AG04449 (cell line): ENCODE measurements around the gene C16orf74.

Source experiments
- CTCF ChIA-PET: fragments of 350-600 bp; formaldehyde crosslinking; extraction: SDS; loops from one replicate; lab custom pipeline; 2021; ENCODE audit warnings: antibody characterized with exemption; lab: Yijun Ruan, JAX
- POLR2A ChIA-PET: fragments of 400-600, 350-600 bp; formaldehyde crosslinking; extraction: SDS; loops from one replicate; lab custom pipeline; 2020; ENCODE audit warnings: antibody characterized with exemption, inconsistent platforms; lab: Yijun Ruan, JAX
- DNase-seq: peaks from one replicate; pipeline ENCODE4 v3.0.0-alpha.2; 2010; ENCODE audit warnings: low read depth, low spot score
- H3K4me3 ChIP-seq: 2 replicates; pipeline ENCODE4 v1.5.1; 2011; ENCODE audit warnings: low read depth, mild to moderate bottlenecking, control low read depth, low read length
- CTCF ChIP-seq: IDR thresholded peaks from one replicate; pipeline ENCODE4 v1.5.1; 2011; ENCODE audit warnings: mild to moderate bottlenecking, moderate library complexity, low read length, control low read depth, inconsistent platforms; ENCODE audit not compliant: insufficient read depth; ENCODE audit errors: missing control alignments

C16orf74 gene

GRCh38 chr16:85662482-85662812, 88.4 kb downstream of the C16orf74 start:
- ChIA-PET CTCF (interaction anchor here (9.2 to 9.4 kb wide), 2 partner anchors 15 to 55 kb away, joined by 85 to 145 read pairs; no protein-coding TSS in a partner anchor), POLR2A (no interaction called here)
- DNase-seq = no peak
- no peak for TF ChIP-seq CTCF
- no peak overlapping the region for H3K4me3 ChIP-seq

DNA sequence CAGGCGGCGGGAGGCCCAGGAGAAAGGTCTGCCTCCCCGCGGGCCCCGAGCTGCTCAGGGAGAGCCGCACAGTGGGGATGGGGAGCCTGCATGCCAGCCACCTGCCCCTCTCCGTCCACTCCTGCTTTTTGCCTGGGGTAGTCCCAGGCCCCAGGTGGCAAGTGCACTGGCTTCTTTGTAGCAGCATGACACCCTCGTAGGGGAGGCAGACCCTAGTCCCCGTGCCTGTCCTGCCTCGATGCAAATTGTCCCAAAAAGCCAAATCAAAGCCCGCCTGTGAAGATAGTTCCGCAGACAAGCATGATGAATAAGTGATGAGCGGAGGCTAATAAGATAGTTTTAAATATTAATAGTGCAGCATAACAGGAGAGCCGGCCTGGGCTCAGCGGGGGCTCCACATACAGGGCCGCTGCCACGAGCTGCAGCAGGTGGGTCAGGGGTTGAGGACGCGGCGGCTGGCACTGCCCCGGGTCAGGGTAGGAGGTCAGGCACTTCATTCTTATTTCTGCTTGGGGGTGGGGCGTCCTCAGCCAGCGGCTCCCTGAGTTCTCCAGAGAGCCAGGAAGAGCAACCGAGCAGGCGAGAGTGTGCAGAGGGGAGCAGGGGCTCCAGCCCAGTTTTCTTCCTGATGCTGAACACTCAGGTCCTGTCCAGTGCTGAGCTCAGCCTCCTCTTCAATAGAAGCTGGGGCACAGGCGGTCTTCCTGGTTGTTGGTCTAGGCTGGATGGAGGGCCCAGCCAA, 89.0 kb downstream of the C16orf74 start:
- CTCF ChIA-PET = interaction anchor here (1.2 to 9.4 kb wide), 5 partner anchors 15 to 408 kb away, joined by 3 to 145 read pairs (median 5); no protein-coding TSS in a partner anchor
- DNase-seq = no peak
- no peak overlapping the region for H3K4me3 ChIP-seq
- POLR2A ChIA-PET = no interaction called here
- TF ChIP-seq CTCF = no peak

DNA sequence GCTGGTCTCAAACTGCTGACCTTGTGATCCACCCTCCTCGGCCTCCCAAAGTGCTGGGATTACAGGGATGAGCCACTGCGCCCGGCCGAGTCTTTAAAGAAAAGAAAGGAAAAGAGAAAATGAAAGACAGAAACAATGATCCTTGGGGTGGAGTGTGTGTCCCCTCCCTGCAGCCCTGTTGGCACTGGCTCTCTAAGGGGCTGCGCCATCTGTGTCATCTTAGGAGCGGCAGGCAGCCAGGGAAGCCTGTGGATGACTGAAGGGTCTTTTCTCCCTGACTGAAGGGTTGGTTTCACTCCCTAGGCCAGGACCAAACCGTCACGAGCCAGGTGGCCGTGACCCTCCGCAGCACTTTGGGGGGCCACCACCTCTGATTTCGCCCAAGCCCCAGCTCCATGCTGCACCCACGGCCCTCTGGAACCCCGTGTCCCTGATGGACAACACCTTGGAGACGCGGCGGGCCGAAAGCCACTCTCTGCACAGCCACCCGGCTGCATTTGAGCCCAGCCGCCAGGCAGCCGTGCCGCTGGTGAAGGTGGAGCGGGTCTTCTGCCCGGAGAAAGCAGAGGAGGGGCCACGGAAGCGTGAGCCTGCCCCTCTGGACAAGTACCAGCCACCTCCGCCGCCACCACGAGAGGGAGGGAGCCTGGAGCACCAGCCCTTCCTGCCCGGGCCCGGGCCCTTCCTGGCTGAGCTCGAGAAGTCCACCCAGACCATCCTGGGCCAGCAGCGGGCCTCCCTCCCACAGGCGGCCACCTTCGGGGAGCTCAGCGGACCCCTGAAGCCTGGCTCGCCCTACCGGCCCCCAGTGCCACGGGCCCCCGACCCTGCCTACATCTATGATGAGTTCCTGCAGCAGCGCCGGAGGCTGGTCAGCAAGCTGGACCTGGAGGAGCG, 89.8 kb downstream of the C16orf74 start:
- no peak for DNase-seq
- no peak for TF ChIP-seq CTCF
- ChIA-PET CTCF (interaction anchor here (1.1 to 9.4 kb wide), 10 partner anchors 7 to 407 kb away, joined by 3 to 145 read pairs (median 6); no protein-coding TSS in a partner anchor), POLR2A (no interaction called here)
- H3K4me3 ChIP-seq = no peak overlapping the region

- ChIA-PET CTCF (interaction anchor here (0.6 to 9.4 kb wide), 31 partner anchors 9 to 545 kb away, joined by 3 to 145 read pairs (median 4); partner anchors contain the start of genes C16orf74 and GINS2), POLR2A (no interaction called here)
- no peak for DNase-seq
- peak; percentile 92 for TF ChIP-seq CTCF
- H3K4me3 ChIP-seq = no peak overlapping the region
Observed at GRCh38 chr16:85659805-85660511, 90.9 kb downstream of the C16orf74 start.

DNA sequence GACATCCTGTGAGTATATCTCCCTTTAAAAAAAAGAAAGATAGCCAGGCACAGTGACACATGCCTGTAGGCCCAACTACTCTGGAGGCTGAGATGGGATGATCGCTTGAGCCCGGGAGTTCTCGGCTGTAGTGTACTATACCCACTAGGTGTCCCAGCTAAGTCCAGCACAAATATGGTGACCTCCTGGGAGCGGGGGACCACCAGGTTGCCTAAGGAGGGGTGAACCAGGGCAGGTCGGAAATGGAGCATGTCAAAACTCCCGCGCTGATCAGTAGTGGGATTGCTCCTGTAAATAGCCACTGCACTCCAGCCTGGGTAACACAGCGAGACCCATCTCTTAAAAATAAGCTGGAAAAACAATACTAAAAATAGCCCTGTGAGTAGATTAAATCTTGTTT, 91.6 kb downstream of the C16orf74 start:
- ChIA-PET CTCF (interaction anchor here (0.6 to 9.4 kb wide), 30 partner anchors 9 to 545 kb away, joined by 3 to 145 read pairs (median 4); partner anchors contain the start of genes C16orf74 and GINS2), POLR2A (no interaction called here)
- no peak overlapping the region for H3K4me3 ChIP-seq
- no peak for DNase-seq
- no peak for TF ChIP-seq CTCF
